Measurements from ENCODE around the gene PANX3. TPM values are rescaled to one million over a fixed set of nuclear protein-coding genes. Genes with fewer than 3 reads are reported as not detected.

Gene PANX3
- total and polyA plus RNA-seq, 10 of the 15 experiments (the other 5 are each of a cell fraction or from before 2014, with no cell fraction given) = not detected

GRCh38 chr11:124570160-124570559, 41.1 kb upstream of the PANX3 start (continued):
- TF ChIP-seq RAD51 (IDR thresholded peaks at IDR 0.05) (no peak), ATF3 (IDR thresholded peaks at IDR 0.05; ENCODE audit: borderline replicate concordance, extremely low read depth, low read depth, low read length) (no peak), NR2C2 (IDR thresholded peaks at IDR 0.05; ENCODE audit: borderline replicate concordance, control insufficient read depth, insufficient read length, low read depth) (no peak), TCF7 (IDR thresholded peaks at IDR 0.05; ENCODE audit: borderline replicate concordance) (no peak), ZBTB40 (IDR thresholded peaks at IDR 0.05; ENCODE audit: borderline replicate concordance) (no peak), ATF2 (IDR thresholded peaks at IDR 0.05; ENCODE audit: low read length) (no peak), MXI1 (IDR thresholded peaks at IDR 0.05; ENCODE audit: low read depth, low read length) (no peak), PKNOX1 (IDR thresholded peaks at IDR 0.05) (no peak)

Measured in GM12878 (cell line).